Liver (tissue), 9 donors: ENCODE results near the gene NFAT5. TPM values are rescaled to one million over a fixed set of nuclear protein-coding genes. Genes with fewer than 3 reads are reported as not detected.
A peak's percentile ranks its signal among the peaks of the same experiment; 100 is the strongest.

ENCODE experiments used
- DNase-seq: peaks from one replicate; pipeline ENCODE4 v3.0.0-alpha.2; 2017; ENCODE audit warnings: low spot score
- H3K27ac ChIP-seq, 2 donors: one replicate each; pipeline ENCODE4 v1.7.0; 2013; ENCODE audit warnings: inconsistent platforms in 2 of 2, low read length in 2 of 2, control low read depth in 1 of 2, low read depth in 1 of 2, mild to moderate bottlenecking in 1 of 2
- H3K27me3 ChIP-seq, 4 donors: one replicate each; pipeline versions ENCODE4 v1.6.1 to v1.7.0; 2013; ENCODE audit warnings: low read length in 3 of 4, inconsistent platforms in 1 of 4, mild to moderate bottlenecking in 1 of 4, moderate library complexity in 1 of 4; ENCODE audit not compliant: control insufficient read depth in 4 of 4, insufficient read depth in 4 of 4
- H3K36me3 ChIP-seq, 4 donors: one replicate each; pipeline versions ENCODE4 v1.6.1 to v1.7.0; 2013; ENCODE audit warnings: low read length in 3 of 4, mild to moderate bottlenecking in 3 of 4, low read depth in 1 of 4, moderate library complexity in 1 of 4; ENCODE audit not compliant: control insufficient read depth in 4 of 4, insufficient read depth in 3 of 4
- H3K4me1 ChIP-seq, 4 donors: one replicate each; pipeline versions ENCODE4 v1.6.1 to v1.7.0; 2013; ENCODE audit warnings: low read length in 3 of 4, mild to moderate bottlenecking in 3 of 4, moderate library complexity in 1 of 4; ENCODE audit not compliant: control insufficient read depth in 4 of 4, insufficient read depth in 4 of 4
- H3K4me3 ChIP-seq, 3 donors: one replicate each; pipeline versions ENCODE4 v1.6.1 to v1.7.0; 2013; ENCODE audit warnings: low read length in 3 of 3, control low read depth in 1 of 3, low read depth in 1 of 3, mild to moderate bottlenecking in 1 of 3
- H3K9ac ChIP-seq, 2 donors: one replicate each; pipeline ENCODE4 v1.7.0; 2013; ENCODE audit warnings: low read length in 2 of 2, mild to moderate bottlenecking in 2 of 2, moderate library complexity in 2 of 2, control low read depth in 1 of 2, low read depth in 1 of 2
- H3K9me3 ChIP-seq, 4 donors: one replicate each; pipeline versions ENCODE4 v1.6.1 to v1.7.0; 2013; ENCODE audit warnings: low read length in 3 of 4; ENCODE audit not compliant: control insufficient read depth in 4 of 4
- CTCF ChIP-seq: fragments of 150-350 bp; IDR thresholded peaks from 2 replicates; pipeline ENCODE4 v1.5.1; 2017; ENCODE audit warnings: improper control_type of control experiment, low read depth, low read length; ENCODE audit not compliant: missing input control
- EGR1 ChIP-seq, 2 donors: IDR thresholded peaks; 2 replicates each; pipeline ENCODE4 v1.6.1; 2016 to 2018; ENCODE audit warnings: antibody characterized with exemption in 2 of 2, low read depth in 2 of 2
- FOXA1 ChIP-seq: IDR thresholded peaks from 2 replicates; pipeline ENCODE4 v1.6.1; 2016; ENCODE audit warnings: antibody characterized with exemption
- FOXA2 ChIP-seq: IDR thresholded peaks from 2 replicates; pipeline ENCODE4 v1.6.1; 2016; ENCODE audit warnings: antibody characterized with exemption
- GABPA ChIP-seq, 2 donors: IDR thresholded peaks in 1 of 2; conservative IDR thresholded peaks in 1 of 2; 2 replicates each; pipeline ENCODE4 v1.6.1; 2016; ENCODE audit warnings: antibody characterized with exemption in 2 of 2, mild to moderate bottlenecking in 1 of 2, moderate library complexity in 1 of 2
- HNF4A ChIP-seq, 2 donors: conservative IDR thresholded peaks; 2 replicates each; pipeline ENCODE4 v1.6.1; 2016; ENCODE audit warnings: antibody characterized with exemption in 2 of 2, mild to moderate bottlenecking in 2 of 2
- HNF4G ChIP-seq: IDR thresholded peaks from 2 replicates; pipeline ENCODE4 v1.6.1; 2016; ENCODE audit warnings: antibody characterized with exemption
- JUND ChIP-seq, 2 donors: IDR thresholded peaks; 2 replicates each; pipeline ENCODE4 v1.6.1; 2016; ENCODE audit warnings: antibody characterized with exemption in 2 of 2
- MAX ChIP-seq: IDR thresholded peaks from 2 replicates; pipeline ENCODE4 v1.6.1; 2016; ENCODE audit warnings: antibody characterized with exemption
- NR2F2 ChIP-seq: IDR thresholded peaks from 2 replicates; pipeline ENCODE4 v1.6.1; 2016; ENCODE audit warnings: antibody characterized with exemption
- RAD21 ChIP-seq, 2 donors: IDR thresholded peaks; 2 replicates each; pipeline ENCODE4 v1.6.1; 2016; ENCODE audit warnings: antibody characterized with exemption in 2 of 2, mild to moderate bottlenecking in 2 of 2
- SP1 ChIP-seq: IDR thresholded peaks from 2 replicates; pipeline ENCODE4 v1.6.1; 2018; ENCODE audit warnings: antibody characterized with exemption, mild to moderate bottlenecking
- YY1 ChIP-seq: IDR thresholded peaks from 2 replicates; pipeline ENCODE4 v1.6.1; 2016; ENCODE audit warnings: antibody characterized with exemption, mild to moderate bottlenecking
- WGBS: extraction: QIAGEN DNeasy Blood & Tissue Kit; methylation state at CpG from one replicate; pipeline ENCODE4 v1.1.7; 2013; 5-methylcytosine and 5-hydroxymethylcytosine counted together
- polyA plus RNA-seq, 2 donors: library from polyadenylated mRNA; stranded (reverse) in 1 of 2; unstranded in 1 of 2; fragments of 200-250 nt in 1 of 2; fragments of >200 nt in 1 of 2; fragmentation: Nextera tagmentation in 1 of 2; extraction: Ambion mirVana in 1 of 2; gene quantifications; one replicate each; pipeline versions ENCODE4 v1.2.1 to v1.2.3, GENCODE V29; 2013 to 2015
- total RNA-seq, 2 donors: library from RNA; depleted of rRNA; stranded (reverse); fragments of >200 nt; gene quantifications; one replicate each; pipeline ENCODE4 v1.2.3, GENCODE V29; 2014
- TF ChIP-seq, protein P1 (sequence below): IDR thresholded peaks from 2 replicates; pipeline ENCODE4 v1.6.1; 2016; ENCODE audit warnings: antibody characterized with exemption, mild to moderate bottlenecking
- TF ChIP-seq, protein P2 (sequence below): IDR thresholded peaks from 2 replicates; pipeline ENCODE4 v1.6.1; 2016; ENCODE audit warnings: antibody characterized with exemption
- donor health status: healthy.
- donor health status: healthy.
- donor health status: healthy.
- donor health status: healthy.
- donor health status: healthy.

The NFAT5 gene
- total and polyA plus RNA-seq, 4 donors: 1.5 to 21.0 (median 11.2) TPM

DNA sequence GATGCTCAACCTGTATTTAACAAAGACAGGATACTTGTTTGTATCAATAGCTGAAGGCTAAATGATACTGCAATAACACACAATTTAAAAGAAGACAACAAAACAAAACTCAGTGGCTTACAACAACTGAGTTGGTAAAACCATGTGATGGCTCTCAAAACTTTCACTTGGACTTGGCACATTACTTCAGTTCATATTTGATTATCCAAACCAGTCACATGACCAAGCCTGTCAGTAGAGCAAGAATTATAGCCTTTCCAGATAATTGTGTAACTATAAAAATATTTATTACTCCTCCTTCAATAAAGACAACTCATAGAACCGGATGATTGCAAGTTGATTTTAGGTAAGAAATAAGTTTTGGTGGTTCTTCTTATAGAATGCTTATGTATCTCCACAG lies 103.8 kb downstream of the NFAT5 start:
- peaks cover 0 to 11% (median 2%) of the 10 kb centered on the region in 4 donors for H3K4me1 ChIP-seq
- no peak for TF ChIP-seq RAD21 (IDR thresholded peaks at IDR 0.05)
- TF ChIP-seq CTCF: no peak
- TF ChIP-seq HNF4A (conservative IDR thresholded peaks at IDR 0.05): peak; percentile 12 to 27
- no peak for TF ChIP-seq SP1
- no peak for TF ChIP-seq EGR1 (IDR thresholded peaks at IDR 0.05; ENCODE audit: low read depth in 2 of 2)
- no peak for TF ChIP-seq GABPA (IDR thresholded peaks at IDR 0.05 in 1 of 2, conservative IDR thresholded peaks at IDR 0.05 in 1 of 2)
- H3K36me3 ChIP-seq: peaks cover 0 to 14% (median 5%) of the 10 kb centered on the region in 4 donors
- DNase-seq: no peak
- H3K4me3 ChIP-seq: no peak overlapping the region
- H3K9me3 ChIP-seq: no peaks in the 10 kb centered on the region
- H3K9ac ChIP-seq: no peak overlapping the region
- no peaks in the 10 kb centered on the region for H3K27me3 ChIP-seq
- no peak overlapping the region for H3K27ac ChIP-seq
- WGBS: 26% methylated on average over 1 of the region's 1 CpG

- no peak overlapping the region for H3K4me3 ChIP-seq
- TF ChIP-seq NR2F2 (no peak), YY1 (no peak), EGR1 (IDR thresholded peaks at IDR 0.05; ENCODE audit: low read depth in 2 of 2) (no peak)
- WGBS: 99% methylated on average over 2 of the region's 2 CpGs
- no peaks in the 10 kb centered on the region for H3K9me3 ChIP-seq
- no peak overlapping the region for H3K27ac ChIP-seq
- DNase-seq: no peak
- H3K9ac ChIP-seq: no peak overlapping the region
- no peaks in the 10 kb centered on the region for H3K27me3 ChIP-seq
- H3K36me3 ChIP-seq: peaks cover 2 to 32% (median 12%) of the 10 kb centered on the region in 4 donors
- H3K4me1 ChIP-seq: peaks cover 0 to 11% (median 2%) of the 10 kb centered on the region in 4 donors
Observed at GRCh38 chr16:69672315-69672997, 106.7 kb downstream of the NFAT5 start.

GRCh38 chr16:69672998-69673713 lies 107.4 kb downstream of the NFAT5 start:
- WGBS: 95% methylated on average over 3 of the region's 3 CpGs
- H3K4me3 ChIP-seq: no peak overlapping the region

GRCh38 chr16:69680358-69680757 lies 114.6 kb downstream of the NFAT5 start:
- H3K36me3 ChIP-seq: peaks cover 9 to 27% (median 22%) of the 10 kb centered on the region in 4 donors
- no peak for DNase-seq
- H3K9me3 ChIP-seq: no peaks in the 10 kb centered on the region
- no peak for TF ChIP-seq HNF4A (conservative IDR thresholded peaks at IDR 0.05)
- TF ChIP-seq, protein P1, sequence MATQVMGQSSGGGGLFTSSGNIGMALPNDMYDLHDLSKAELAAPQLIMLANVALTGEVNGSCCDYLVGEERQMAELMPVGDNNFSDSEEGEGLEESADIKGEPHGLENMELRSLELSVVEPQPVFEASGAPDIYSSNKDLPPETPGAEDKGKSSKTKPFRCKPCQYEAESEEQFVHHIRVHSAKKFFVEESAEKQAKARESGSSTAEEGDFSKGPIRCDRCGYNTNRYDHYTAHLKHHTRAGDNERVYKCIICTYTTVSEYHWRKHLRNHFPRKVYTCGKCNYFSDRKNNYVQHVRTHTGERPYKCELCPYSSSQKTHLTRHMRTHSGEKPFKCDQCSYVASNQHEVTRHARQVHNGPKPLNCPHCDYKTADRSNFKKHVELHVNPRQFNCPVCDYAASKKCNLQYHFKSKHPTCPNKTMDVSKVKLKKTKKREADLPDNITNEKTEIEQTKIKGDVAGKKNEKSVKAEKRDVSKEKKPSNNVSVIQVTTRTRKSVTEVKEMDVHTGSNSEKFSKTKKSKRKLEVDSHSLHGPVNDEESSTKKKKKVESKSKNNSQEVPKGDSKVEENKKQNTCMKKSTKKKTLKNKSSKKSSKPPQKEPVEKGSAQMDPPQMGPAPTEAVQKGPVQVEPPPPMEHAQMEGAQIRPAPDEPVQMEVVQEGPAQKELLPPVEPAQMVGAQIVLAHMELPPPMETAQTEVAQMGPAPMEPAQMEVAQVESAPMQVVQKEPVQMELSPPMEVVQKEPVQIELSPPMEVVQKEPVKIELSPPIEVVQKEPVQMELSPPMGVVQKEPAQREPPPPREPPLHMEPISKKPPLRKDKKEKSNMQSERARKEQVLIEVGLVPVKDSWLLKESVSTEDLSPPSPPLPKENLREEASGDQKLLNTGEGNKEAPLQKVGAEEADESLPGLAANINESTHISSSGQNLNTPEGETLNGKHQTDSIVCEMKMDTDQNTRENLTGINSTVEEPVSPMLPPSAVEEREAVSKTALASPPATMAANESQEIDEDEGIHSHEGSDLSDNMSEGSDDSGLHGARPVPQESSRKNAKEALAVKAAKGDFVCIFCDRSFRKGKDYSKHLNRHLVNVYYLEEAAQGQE: no peak
- no peak for TF ChIP-seq NR2F2
- TF ChIP-seq FOXA1: no peak
- TF ChIP-seq, protein P2, sequence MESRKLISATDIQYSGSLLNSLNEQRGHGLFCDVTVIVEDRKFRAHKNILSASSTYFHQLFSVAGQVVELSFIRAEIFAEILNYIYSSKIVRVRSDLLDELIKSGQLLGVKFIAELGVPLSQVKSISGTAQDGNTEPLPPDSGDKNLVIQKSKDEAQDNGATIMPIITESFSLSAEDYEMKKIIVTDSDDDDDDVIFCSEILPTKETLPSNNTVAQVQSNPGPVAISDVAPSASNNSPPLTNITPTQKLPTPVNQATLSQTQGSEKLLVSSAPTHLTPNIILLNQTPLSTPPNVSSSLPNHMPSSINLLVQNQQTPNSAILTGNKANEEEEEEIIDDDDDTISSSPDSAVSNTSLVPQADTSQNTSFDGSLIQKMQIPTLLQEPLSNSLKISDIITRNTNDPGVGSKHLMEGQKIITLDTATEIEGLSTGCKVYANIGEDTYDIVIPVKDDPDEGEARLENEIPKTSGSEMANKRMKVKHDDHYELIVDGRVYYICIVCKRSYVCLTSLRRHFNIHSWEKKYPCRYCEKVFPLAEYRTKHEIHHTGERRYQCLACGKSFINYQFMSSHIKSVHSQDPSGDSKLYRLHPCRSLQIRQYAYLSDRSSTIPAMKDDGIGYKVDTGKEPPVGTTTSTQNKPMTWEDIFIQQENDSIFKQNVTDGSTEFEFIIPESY: no peak
- TF ChIP-seq MAX: no peak
- no peak for TF ChIP-seq HNF4G
- TF ChIP-seq FOXA2: no peak
- no peak for TF ChIP-seq JUND (IDR thresholded peaks at IDR 0.05)

More at GRCh38 chr16:69672998-69673713, 107.4 kb downstream of the NFAT5 start:
- Histone ChIP-seq H3K9me3 (no peaks in the 10 kb centered on the region), H3K27ac (no peak overlapping the region), H3K27me3 (no peaks in the 10 kb centered on the region), H3K4me1 (peaks cover 0 to 11% (median 2%) of the 10 kb centered on the region in 4 donors), H3K9ac (no peak overlapping the region), H3K36me3 (peaks cover 2 to 35% (median 14%) of the 10 kb centered on the region in 4 donors)
- TF ChIP-seq GABPA (IDR thresholded peaks at IDR 0.05 in 1 of 2, conservative IDR thresholded peaks at IDR 0.05 in 1 of 2) (no peak), FOXA2 (no peak)
- no peak for DNase-seq

More at GRCh38 chr16:69680358-69680757, 114.6 kb downstream of the NFAT5 start:
- H3K27me3 ChIP-seq: no peaks in the 10 kb centered on the region
- H3K27ac ChIP-seq: no peak overlapping the region
- H3K4me1 ChIP-seq: no peaks in the 10 kb centered on the region
- no peak overlapping the region for H3K4me3 ChIP-seq
- no peak overlapping the region for H3K9ac ChIP-seq
